Stimulated activated CD8-positive, alpha-beta memory T cell treated with anti-CD3 and anti-CD28 coated beads, Interleukin-2, amount 100 ng/mL, for 48 hours (primary cell): ENCODE results near the gene CCDC78.

Source experiments
- DNase-seq, 2 donors: peaks; one replicate each; pipeline ENCODE4 v3.0.0-alpha.2; 2020; ENCODE audit warnings: low read depth in 2 of 2

Gene CCDC78

GRCh38 chr16:724188-725040 lies 1.8 kb downstream of the CCDC78 start:
- no peak for DNase-seq

GRCh38 chr16:723695-724094 lies 2.5 kb downstream of the CCDC78 start:
- DNase-seq: no peak

GRCh38 chr16:722835-723633 lies 3.2 kb downstream of the CCDC78 start:
- DNase-seq: no peak

GRCh38 chr16:721765-722540 lies 4.3 kb downstream of the CCDC78 start:
- DNase-seq: no peak

GRCh38 chr16:720990-721764 lies 5.1 kb downstream of the CCDC78 start, which contains the start of gene ANTKMT:
ANTKMT (plus strand) TSS chr16:721146; CDS start chr16:721275, 129 bp downstream.
- DNase-seq: peak; percentile 70 to 79

- peak; percentile 47 for DNase-seq
Measured at GRCh38 chr16:720447-720989, 5.7 kb downstream of the CCDC78 start.

GRCh38 chr16:719815-720446 lies 6.3 kb downstream of the CCDC78 start:
- no peak for DNase-seq

- DNase-seq: no peak
Measured at GRCh38 chr16:718922-719321, 7.3 kb downstream of the CCDC78 start.

GRCh38 chr16:718389-718788 lies 7.9 kb downstream of the CCDC78 start:
- no peak for DNase-seq

GRCh38 chr16:717450-718245 lies 8.6 kb downstream of the CCDC78 start:
- DNase-seq: no peak

GRCh38 chr16:716768-717325 lies 9.4 kb downstream of the CCDC78 start:
- DNase-seq: no peak

GRCh38 chr16:716200-716568 lies 10.1 kb downstream of the CCDC78 start:
- DNase-seq: no peak

- DNase-seq: no peak
Measured at GRCh38 chr16:715477-716199, 10.6 kb downstream of the CCDC78 start.

GRCh38 chr16:714558-715476 lies 11.4 kb downstream of the CCDC78 start, which contains the start of gene METRN:
METRN (plus strand) TSS chr16:715118; CDS start chr16:715290, 172 bp downstream.
- DNase-seq: peak; percentile 90 to 95

GRCh38 chr16:714079-714478 lies 12.2 kb downstream of the CCDC78 start:
- no peak for DNase-seq

- DNase-seq: peak in 1 of 2 donors; percentile 53
Measured at GRCh38 chr16:712740-713250, 13.4 kb downstream of the CCDC78 start.
